Mucosa of gallbladder (tissue), 1 donor: ENCODE data around the gene ZC3H7B. TPM values are rescaled to one million over a fixed set of nuclear protein-coding genes. Genes with fewer than 3 reads are reported as not detected.
"Not testable (repeated sequence)": the region's sequence is repeated elsewhere in the genome, so short reads cannot be mapped to it uniquely, and the experiment has no call there.

Source experiments
- DNase-seq: peaks from one replicate; pipeline ENCODE4 v3.0.0-alpha.2; 2020; ENCODE audit warnings: low spot score
- total RNA-seq: library from RNA; stranded (reverse); gene quantifications from one replicate; pipeline ENCODE4 v1.2.1, GENCODE V29; 2021
- donor health status: DM: no; HTN: no; CAD: no.

ZC3H7B gene
- 80.3 TPM for total RNA-seq

- peak; percentile 80 for DNase-seq
These were observed at the start of gene ZC3H7B for GRCh38 chr22:41301085-41302020. TSS of gene ZC3H7B (plus strand) at chr22:41301525. CDS start at chr22:41320661, 19,136 bp downstream.

GRCh38 chr22:41252365-41252764 is 49.0 kb upstream of the ZC3H7B start:
- DNase-seq = no peak

- no peak for DNase-seq
These were observed 47.1 kb upstream of the ZC3H7B start for GRCh38 chr22:41254230-41254629.

GRCh38 chr22:41256254-41257253 is 44.8 kb upstream of the ZC3H7B start:
- no peak for DNase-seq

- no peak for DNase-seq
These were observed 43.6 kb upstream of the ZC3H7B start for GRCh38 chr22:41257696-41258095.

GRCh38 chr22:41259756-41260155 is 41.6 kb upstream of the ZC3H7B start:
- DNase-seq = not testable (repeated sequence)

- no peak for DNase-seq
These were observed 40.5 kb upstream of the ZC3H7B start for GRCh38 chr22:41260871-41261270.

GRCh38 chr22:41261541-41262249 is 39.6 kb upstream of the ZC3H7B start:
- no peak for DNase-seq

GRCh38 chr22:41262250-41262765 is 39.0 kb upstream of the ZC3H7B start:
- no peak for DNase-seq

GRCh38 chr22:41263704-41264103 is 37.6 kb upstream of the ZC3H7B start:
- no peak for DNase-seq

GRCh38 chr22:41264408-41264941 is 36.9 kb upstream of the ZC3H7B start:
- DNase-seq = no peak

- DNase-seq = no peak
These were observed 33.4 kb upstream of the ZC3H7B start for GRCh38 chr22:41267958-41268357.

- no peak for DNase-seq
These were observed 29.5 kb upstream of the ZC3H7B start for GRCh38 chr22:41271787-41272186.

GRCh38 chr22:41273128-41273527 is 28.2 kb upstream of the ZC3H7B start:
- no peak for DNase-seq

- DNase-seq = no peak
These were observed 26.5 kb upstream of the ZC3H7B start for GRCh38 chr22:41274856-41275255.

- DNase-seq = no peak
These were observed 21.3 kb upstream of the ZC3H7B start for GRCh38 chr22:41280065-41280464.

GRCh38 chr22:41280854-41281253 is 20.5 kb upstream of the ZC3H7B start:
- no peak for DNase-seq

GRCh38 chr22:41284465-41284864 is 16.9 kb upstream of the ZC3H7B start:
- DNase-seq = peak; percentile 29

GRCh38 chr22:41285441-41285819 is 15.9 kb upstream of the ZC3H7B start:
- DNase-seq = peak; percentile 52

GRCh38 chr22:41285820-41286638 is 15.3 kb upstream of the ZC3H7B start, which contains the start of gene RANGAP1:
TSS of gene RANGAP1 (minus strand) at chr22:41286187. CDS start at chr22:41281044, 5,143 bp downstream.
- DNase-seq = peak; percentile 99
